Fibroblast of pulmonary artery (primary cell): ENCODE results near the gene GLCCI1.
A peak's percentile ranks its signal among the peaks of the same experiment; 100 is the strongest.
"Not testable (repeated sequence)": the region's sequence is repeated elsewhere in the genome, so short reads cannot be mapped to it uniquely, and the experiment has no call there.

Source experiments
- DNase-seq: peaks from one replicate; pipeline ENCODE4 v3.0.0-alpha.2; 2010; ENCODE audit warnings: low read depth
- H3K4me3 ChIP-seq: replicated peaks from 2 replicates; pipeline ENCODE4 v1.5.1; 2011; ENCODE audit warnings: low read depth, mild to moderate bottlenecking, control low read depth, low read length, moderate library complexity
- CTCF ChIP-seq: IDR thresholded peaks from 2 replicates; pipeline ENCODE4 v1.5.1; 2011; ENCODE audit warnings: mild to moderate bottlenecking, control low read depth, low read length, inconsistent platforms; ENCODE audit errors: missing control alignments

GLCCI1 gene

DNA sequence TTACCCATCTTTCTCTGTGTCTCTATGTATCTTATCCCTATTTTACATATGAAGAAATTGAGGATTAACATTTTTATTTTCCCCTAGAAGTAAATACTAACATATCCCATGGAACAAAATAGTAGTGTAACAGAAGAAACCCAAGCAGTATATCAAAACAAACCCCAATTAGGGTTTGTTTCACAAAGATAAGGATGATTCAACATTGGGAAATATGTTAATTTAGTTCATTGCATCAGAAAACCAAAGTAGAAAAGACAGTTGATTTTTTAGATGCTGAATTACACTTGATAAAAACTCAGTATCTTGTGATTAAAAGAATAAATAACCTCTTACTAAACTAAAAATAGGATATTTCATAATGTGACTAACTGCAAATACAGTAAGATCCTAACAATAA, 87.8 kb downstream of the GLCCI1 start:
- H3K4me3 ChIP-seq = no peak overlapping the region

GRCh38 chr7:8057566-8057965, 89.0 kb downstream of the GLCCI1 start:
- DNase-seq = no peak
- TF ChIP-seq CTCF = no peak

More for the DNA sequence above, 87.8 kb downstream of the GLCCI1 start:
- no peak for TF ChIP-seq CTCF
- DNase-seq = no peak

DNA sequence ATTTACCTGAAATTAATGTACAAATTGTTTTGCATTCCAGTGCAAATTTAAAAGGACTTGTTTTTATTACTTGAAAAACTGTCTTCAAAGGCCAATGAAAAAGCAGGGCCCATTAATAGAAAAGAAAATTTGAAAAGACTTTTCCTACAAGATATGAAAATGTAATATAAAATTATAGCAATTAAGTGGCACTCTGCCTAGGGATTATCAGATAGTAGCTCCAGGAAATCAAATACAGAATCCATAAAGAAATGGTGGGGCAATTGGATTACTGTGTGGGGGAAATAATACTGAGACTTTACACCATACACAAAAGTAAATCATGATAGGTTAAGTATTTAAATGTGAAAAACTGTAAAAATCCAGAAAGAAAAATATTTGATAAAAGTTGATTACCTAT, 89.7 kb downstream of the GLCCI1 start:
- no peak for DNase-seq
- TF ChIP-seq CTCF = no peak

More at GRCh38 chr7:8057566-8057965, 89.0 kb downstream of the GLCCI1 start:
- no peak overlapping the region for H3K4me3 ChIP-seq

GRCh38 chr7:8058852-8059251, 90.3 kb downstream of the GLCCI1 start:
- DNase-seq = peak; percentile 8
- H3K4me3 ChIP-seq = no peak overlapping the region
- no peak for TF ChIP-seq CTCF

More for the DNA sequence above, 89.7 kb downstream of the GLCCI1 start:
- H3K4me3 ChIP-seq = no peak overlapping the region

GRCh38 chr7:8060241-8060640, 91.6 kb downstream of the GLCCI1 start:
- DNase-seq = no peak
- TF ChIP-seq CTCF = no peak
- H3K4me3 ChIP-seq = no peak overlapping the region

DNA sequence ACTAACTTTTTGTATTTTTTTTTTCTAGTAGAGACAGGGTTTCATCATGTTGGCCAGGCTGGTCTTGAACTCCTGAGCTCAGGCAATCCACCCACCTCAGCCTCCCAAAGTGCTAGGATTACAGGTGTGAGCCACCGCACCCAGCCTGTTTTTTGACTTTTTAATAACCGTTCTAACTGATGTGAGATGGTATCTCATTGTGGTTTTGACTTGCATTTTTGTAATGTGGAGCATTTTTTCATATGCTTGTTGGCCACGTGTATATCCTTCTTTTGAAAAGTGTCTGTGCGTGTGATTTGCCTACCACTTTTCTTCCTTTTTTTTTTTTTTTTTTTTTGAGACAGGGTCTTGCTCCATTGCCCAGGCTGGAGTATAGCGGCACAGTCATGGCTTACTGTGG, 94.7 kb downstream of the GLCCI1 start:
- not testable (repeated sequence) for H3K4me3 ChIP-seq, DNase-seq

- DNase-seq = peak; percentile 5
- H3K4me3 ChIP-seq = no peak overlapping the region
- no peak for TF ChIP-seq CTCF
These were observed 95.2 kb downstream of the GLCCI1 start for GRCh38 chr7:8063706-8064297.

- no peak for TF ChIP-seq CTCF
- DNase-seq = no peak
- no peak overlapping the region for H3K4me3 ChIP-seq
These were observed 96.2 kb downstream of the GLCCI1 start for GRCh38 chr7:8064828-8065227.
